H9 (cell line): ENCODE data around the gene TBC1D19. TPM values are rescaled to one million over a fixed set of nuclear protein-coding genes. Genes with fewer than 3 reads are reported as not detected.

Experiments used
- DNase-seq: peaks from one replicate; pipeline ENCODE4 v3.0.0-alpha.2; 2017
- H2AFZ ChIP-seq: one replicate; pipeline ENCODE4 v1.6.1; 2013; ENCODE audit warnings: mild to moderate bottlenecking, low read length, control low read depth, moderate library complexity
- H2AK5ac ChIP-seq: 2 replicates; pipeline ENCODE4 v1.6.1; 2013; ENCODE audit warnings: low read length, control low read depth, mixed read lengths; ENCODE audit not compliant: insufficient read length
- H2BK120ac ChIP-seq: one replicate; pipeline ENCODE4 v1.6.1; 2013; ENCODE audit warnings: low read depth, mild to moderate bottlenecking, low read length, control low read depth, inconsistent platforms; ENCODE audit not compliant: poor library complexity, severe bottlenecking
- H2BK12ac ChIP-seq: 2 replicates; pipeline ENCODE4 v1.6.1; 2013; ENCODE audit warnings: low read length, control low read depth, mixed read lengths, low read depth; ENCODE audit not compliant: insufficient read length
- H2BK15ac ChIP-seq: 2 replicates; pipeline ENCODE4 v1.6.1; 2013; ENCODE audit warnings: low read depth, low read length, control low read depth
- H2BK20ac ChIP-seq: one replicate; pipeline ENCODE4 v1.6.1; 2013; ENCODE audit warnings: low read depth, mild to moderate bottlenecking, low read length, control low read depth, inconsistent platforms; ENCODE audit not compliant: poor library complexity, severe bottlenecking
- H2BK5ac ChIP-seq: 2 replicates; pipeline ENCODE4 v1.6.1; 2013; ENCODE audit warnings: low read length, control low read depth, mixed read lengths; ENCODE audit not compliant: insufficient read length
- H3K14ac ChIP-seq: 2 replicates; pipeline ENCODE4 v1.6.1; 2013; ENCODE audit warnings: low read length, control low read depth; ENCODE audit not compliant: insufficient read depth
- H3K18ac ChIP-seq: 2 replicates; pipeline ENCODE4 v1.6.1; 2013; ENCODE audit warnings: low read depth, mild to moderate bottlenecking, mixed read lengths, low read length, control low read depth; ENCODE audit not compliant: insufficient read length
- H3K23ac ChIP-seq: 2 replicates; pipeline ENCODE4 v1.6.1; 2013; ENCODE audit warnings: low read length, control low read depth, mixed read lengths, low read depth; ENCODE audit not compliant: insufficient read length
- H3K23me2 ChIP-seq: 2 replicates; pipeline ENCODE4 v1.6.1; 2013; ENCODE audit warnings: low read depth, mild to moderate bottlenecking, mixed read lengths, low read length, control low read depth; ENCODE audit not compliant: insufficient read length, poor library complexity, severe bottlenecking
- H3K27ac ChIP-seq: 2 replicates; pipeline ENCODE4 v1.5.1; 2013; ENCODE audit warnings: low read length, control low read depth, mixed read lengths, low read depth; ENCODE audit not compliant: insufficient read length
- H3K27me3 ChIP-seq: 2 replicates; pipeline ENCODE4 v1.6.1; 2013; ENCODE audit warnings: low read length, control low read depth, inconsistent platforms; ENCODE audit not compliant: insufficient read depth
- H3K4ac ChIP-seq: 2 replicates; pipeline ENCODE4 v1.6.1; 2013; ENCODE audit warnings: low read depth, mild to moderate bottlenecking, control low read depth, inconsistent platforms, low read length, moderate library complexity
- H3K4me1 ChIP-seq: 2 replicates; pipeline ENCODE4 v1.6.1; 2013; ENCODE audit warnings: low read length, control low read depth, inconsistent platforms; ENCODE audit not compliant: insufficient read depth
- H3K4me2 ChIP-seq: 2 replicates; pipeline ENCODE4 v1.6.1; 2013; ENCODE audit warnings: low read length, control low read depth, mixed read lengths; ENCODE audit not compliant: insufficient read length, insufficient read depth
- H3K56ac ChIP-seq: 2 replicates; pipeline ENCODE4 v1.6.1; 2013; ENCODE audit warnings: low read depth, mild to moderate bottlenecking, mixed read lengths, low read length, control low read depth; ENCODE audit not compliant: insufficient read length
- H3K79me1 ChIP-seq: 2 replicates; pipeline ENCODE4 v1.6.1; 2013; ENCODE audit warnings: low read depth, mild to moderate bottlenecking, moderate library complexity, low read length, control low read depth, inconsistent platforms; ENCODE audit not compliant: insufficient read depth, poor library complexity, severe bottlenecking
- H3K79me2 ChIP-seq: 2 replicates; pipeline ENCODE4 v1.6.1; 2013; ENCODE audit warnings: low read length, control low read depth, inconsistent platforms; ENCODE audit not compliant: insufficient read depth
- H3K9ac ChIP-seq: 2 replicates; pipeline ENCODE4 v1.6.1; 2013; ENCODE audit warnings: low read length, control low read depth, mixed read lengths; ENCODE audit not compliant: insufficient read length; ENCODE audit errors: extremely low read depth
- H3K9me3 ChIP-seq: one replicate; pipeline ENCODE4 v1.6.1; 2013; ENCODE audit warnings: low read depth, low read length, inconsistent platforms; ENCODE audit not compliant: control insufficient read depth
- H3T11ph ChIP-seq: one replicate; pipeline ENCODE4 v1.6.1; 2013; ENCODE audit warnings: mild to moderate bottlenecking, low read length, control low read depth, inconsistent platforms
- H4K20me1 ChIP-seq: one replicate; pipeline ENCODE4 v1.6.1; 2013; ENCODE audit not compliant: control insufficient read depth, insufficient read length, insufficient read depth
- H4K5ac ChIP-seq: 2 replicates; pipeline ENCODE4 v1.6.1; 2013; ENCODE audit warnings: low read depth, mild to moderate bottlenecking, mixed read lengths, low read length, control low read depth; ENCODE audit not compliant: insufficient read length
- H4K8ac ChIP-seq: replicated peaks from 2 replicates; pipeline ENCODE4 v1.6.1; 2013; ENCODE audit warnings: low read length, control low read depth, mixed read lengths, low read depth; ENCODE audit not compliant: insufficient read length
- H4K91ac ChIP-seq: 2 replicates; pipeline ENCODE4 v1.6.1; 2013; ENCODE audit warnings: low read depth, mild to moderate bottlenecking, moderate library complexity, mixed read lengths, low read length, control low read depth; ENCODE audit not compliant: insufficient read length
- H3K27ac Mint-ChIP-seq, 3 experiments: 2 replicates in 2 of 3; 3 replicates in 1 of 3; pipeline ENCODE4 v1.8.0; 2020 to 2021; ENCODE audit warnings: mixed read lengths in 3 of 3, mild to moderate bottlenecking in 1 of 3, moderate library complexity in 1 of 3
- H3K27me3 Mint-ChIP-seq: 2 replicates; pipeline ENCODE4 v1.8.0; 2021; ENCODE audit warnings: low read depth, mild to moderate bottlenecking, moderate library complexity, mixed read lengths
- H3K36me3 Mint-ChIP-seq, 3 experiments: 2 replicates in 2 of 3; 3 replicates in 1 of 3; pipeline ENCODE4 v1.8.0; 2020 to 2021; ENCODE audit warnings: low read depth in 3 of 3, mixed read lengths in 3 of 3; ENCODE audit not compliant: insufficient read depth in 1 of 3
- H3K4me1 Mint-ChIP-seq, 2 experiments: 2 replicates each; pipeline ENCODE4 v1.8.0; 2020; ENCODE audit warnings: mixed read lengths in 2 of 2
- H3K4me3 Mint-ChIP-seq, 2 experiments: 2 replicates in 1 of 2; 3 replicates in 1 of 2; pipeline ENCODE4 v1.8.0; 2020 to 2021; ENCODE audit warnings: mild to moderate bottlenecking in 2 of 2, mixed read lengths in 2 of 2, moderate library complexity in 1 of 2
- H3K9me3 Mint-ChIP-seq, 2 experiments: 2 replicates in 1 of 2; 3 replicates in 1 of 2; pipeline ENCODE4 v1.8.0; 2020; ENCODE audit warnings: mild to moderate bottlenecking in 2 of 2, mixed read lengths in 2 of 2, moderate library complexity in 1 of 2
- CTCF ChIP-seq: fragments of 200-600 bp; sonication (generic); conservative IDR thresholded peaks from 3 replicates; pipeline ENCODE4 v1.8.0; 2021; ENCODE audit warnings: antibody characterized with exemption, mild to moderate bottlenecking
- WGBS: extraction: QIAGEN DNeasy Blood & Tissue Kit; methylation state at CpG from one replicate; pipeline ENCODE4 v1.1.7; 2013; ENCODE audit warnings: missing lambda C conversion rate, low lambda C conversion rate, mixed read lengths; ENCODE audit not compliant: insufficient read length; ENCODE audit errors: extremely low coverage; 5-methylcytosine and 5-hydroxymethylcytosine counted together
- total RNA-seq: library from RNA; stranded (reverse); gene quantifications from 2 replicates; pipeline ENCODE4 v1.2.1, GENCODE V29; 2021

TBC1D19 gene
- total RNA-seq, 1 experiment from 2014 or later, result 3.2 TPM

GRCh38 chr4:26709246-26709645 is 125.4 kb downstream of the TBC1D19 start:
- H3K4me3 Mint-ChIP-seq, result no peak overlapping the region
- Histone ChIP-seq H4K91ac (no peak overlapping the region), H3K79me1 (no peaks in the 10 kb centered on the region), H3K23me2 (no peaks in the 10 kb centered on the region), H3K9ac (no peak overlapping the region), H3K14ac (no peak overlapping the region), H3K79me2 (no peaks in the 10 kb centered on the region), H3K27ac (no peak overlapping the region), H2AK5ac (no peak overlapping the region), H4K8ac (no peak overlapping the region), H2BK12ac (no peak overlapping the region), H2BK120ac (no peak overlapping the region), H3K18ac (no peak overlapping the region), H3K27me3 (no peaks in the 10 kb centered on the region), H4K20me1 (no peaks in the 10 kb centered on the region), H3K4ac (no peak overlapping the region), H3K4me2 (no peak overlapping the region), H3K4me1 (no peaks in the 10 kb centered on the region), H2AFZ (no peak overlapping the region), H3K23ac (no peak overlapping the region), H2BK5ac (no peak overlapping the region), H2BK20ac (no peak overlapping the region), H3K56ac (no peak overlapping the region), H4K5ac (no peak overlapping the region), H2BK15ac (no peak overlapping the region), H3K9me3 (no peaks in the 10 kb centered on the region), H3T11ph (no peak overlapping the region)
- H3K36me3 Mint-ChIP-seq, result peaks cover 0 to 3% (median 0%) of the 10 kb centered on the region in 3 experiments; a peak in 1 of 7 replicates
- H3K27me3 Mint-ChIP-seq, result no peaks in the 10 kb centered on the region
- no CpG with 5 or more reads among the region's 2 CpGs for WGBS
- no peak for TF ChIP-seq CTCF
- no peak overlapping the region for H3K27ac Mint-ChIP-seq
- no peaks in the 10 kb centered on the region; a peak in 1 of 4 replicates for H3K4me1 Mint-ChIP-seq
- no peaks in the 10 kb centered on the region; a peak in 1 of 5 replicates for H3K9me3 Mint-ChIP-seq
- DNase-seq, result no peak
